Mucosa of rectum (tissue), 2 donors: ENCODE data around the gene KCNG3.

Source experiments
- H3K27ac ChIP-seq, 2 donors: one replicate each; pipeline ENCODE4 v1.7.0; 2013; ENCODE audit warnings: inconsistent platforms in 2 of 2, low read depth in 2 of 2, low read length in 2 of 2
- H3K27me3 ChIP-seq, 2 donors: one replicate each; pipeline ENCODE4 v1.7.0; 2013; ENCODE audit warnings: low read length in 2 of 2; ENCODE audit not compliant: control insufficient read depth in 2 of 2, insufficient read depth in 2 of 2
- H3K36me3 ChIP-seq, 2 donors: one replicate each; pipeline ENCODE4 v1.7.0; 2013; ENCODE audit warnings: low read length in 2 of 2; ENCODE audit not compliant: control insufficient read depth in 2 of 2, insufficient read depth in 2 of 2
- H3K4me1 ChIP-seq, 2 donors: one replicate each; pipeline ENCODE4 v1.7.0; 2013; ENCODE audit warnings: low read length in 2 of 2, mild to moderate bottlenecking in 1 of 2; ENCODE audit not compliant: control insufficient read depth in 2 of 2, insufficient read depth in 2 of 2
- H3K4me3 ChIP-seq, 2 donors: one replicate each; pipeline ENCODE4 v1.7.0; 2013; ENCODE audit warnings: low read length in 2 of 2
- H3K9ac ChIP-seq, 2 donors: one replicate each; pipeline ENCODE4 v1.7.0; 2013; ENCODE audit warnings: low read length in 2 of 2, low read depth in 1 of 2, mild to moderate bottlenecking in 1 of 2
- H3K9me3 ChIP-seq, 2 donors: one replicate each; pipeline ENCODE4 v1.7.0; 2013; ENCODE audit warnings: low read length in 2 of 2; ENCODE audit not compliant: control insufficient read depth in 2 of 2
- donor health status: healthy.
- donor health status: Normal muscosa, but diverticular disease.

Gene KCNG3

GRCh38 chr2:42430188-42430587 lies 63.6 kb downstream of the KCNG3 start:
- no peak overlapping the region for H3K27ac ChIP-seq
- no peaks in the 10 kb centered on the region for H3K27me3 ChIP-seq
- no peaks in the 10 kb centered on the region for H3K9me3 ChIP-seq
- H3K9ac ChIP-seq: no peak overlapping the region
- no peak overlapping the region for H3K4me3 ChIP-seq
- H3K4me1 ChIP-seq: no peaks in the 10 kb centered on the region
- no peaks in the 10 kb centered on the region for H3K36me3 ChIP-seq

- Histone ChIP-seq H3K27ac (no peak overlapping the region), H3K4me3 (no peak overlapping the region), H3K9ac (no peak overlapping the region), H3K9me3 (no peaks in the 10 kb centered on the region), H3K4me1 (no peaks in the 10 kb centered on the region), H3K36me3 (no peaks in the 10 kb centered on the region), H3K27me3 (no peaks in the 10 kb centered on the region)
These were observed 64.4 kb downstream of the KCNG3 start for GRCh38 chr2:42429352-42429751.

- Histone ChIP-seq H3K9me3 (no peaks in the 10 kb centered on the region), H3K27ac (no peak overlapping the region)
These were observed 68.1 kb downstream of the KCNG3 start for GRCh38 chr2:42425697-42426096.

GRCh38 chr2:42424033-42424432 lies 69.7 kb downstream of the KCNG3 start:
- peaks cover 0 to 5% of the 10 kb centered on the region in 2 donors for H3K4me1 ChIP-seq
- H3K27ac ChIP-seq: no peak overlapping the region
- no peak overlapping the region for H3K9ac ChIP-seq
- H3K36me3 ChIP-seq: no peaks in the 10 kb centered on the region
- no peak overlapping the region for H3K4me3 ChIP-seq
- no peaks in the 10 kb centered on the region for H3K9me3 ChIP-seq
- no peaks in the 10 kb centered on the region for H3K27me3 ChIP-seq

More at GRCh38 chr2:42425697-42426096, 68.1 kb downstream of the KCNG3 start:
- Histone ChIP-seq H3K36me3 (no peaks in the 10 kb centered on the region), H3K4me3 (no peak overlapping the region), H3K4me1 (peaks cover 0 to 5% of the 10 kb centered on the region in 2 donors), H3K27me3 (no peaks in the 10 kb centered on the region), H3K9ac (no peak overlapping the region)

GRCh38 chr2:42421601-42422239 lies 72.1 kb downstream of the KCNG3 start:
- Histone ChIP-seq H3K36me3 (no peaks in the 10 kb centered on the region), H3K9ac (no peak overlapping the region), H3K9me3 (no peaks in the 10 kb centered on the region), H3K27ac (no peak overlapping the region), H3K27me3 (no peaks in the 10 kb centered on the region), H3K4me1 (peaks cover 0 to 5% of the 10 kb centered on the region in 2 donors), H3K4me3 (no peak overlapping the region)

GRCh38 chr2:42421157-42421485 lies 72.7 kb downstream of the KCNG3 start:
- no peak overlapping the region for H3K4me3 ChIP-seq
- no peaks in the 10 kb centered on the region for H3K36me3 ChIP-seq
- peaks cover 0 to 5% of the 10 kb centered on the region in 2 donors for H3K4me1 ChIP-seq
- H3K9me3 ChIP-seq: no peaks in the 10 kb centered on the region
- no peak overlapping the region for H3K27ac ChIP-seq
- no peaks in the 10 kb centered on the region for H3K27me3 ChIP-seq
- no peak overlapping the region for H3K9ac ChIP-seq

- Histone ChIP-seq H3K27me3 (no peaks in the 10 kb centered on the region), H3K9ac (no peak overlapping the region), H3K4me1 (peaks cover 0 to 2% of the 10 kb centered on the region in 2 donors), H3K9me3 (peaks cover 0 to 3% of the 10 kb centered on the region in 2 donors), H3K36me3 (no peaks in the 10 kb centered on the region), H3K27ac (no peak overlapping the region), H3K4me3 (no peak overlapping the region)
These were observed 79.1 kb downstream of the KCNG3 start for GRCh38 chr2:42414648-42415047.

- Histone ChIP-seq H3K36me3 (no peaks in the 10 kb centered on the region), H3K27me3 (no peaks in the 10 kb centered on the region), H3K9me3 (peaks cover 0 to 3% of the 10 kb centered on the region in 2 donors), H3K9ac (no peak overlapping the region), H3K4me3 (no peak overlapping the region), H3K27ac (no peak overlapping the region), H3K4me1 (peaks cover 0 to 2% of the 10 kb centered on the region in 2 donors)
These were observed 79.6 kb downstream of the KCNG3 start for GRCh38 chr2:42414158-42414557.

- Histone ChIP-seq H3K9me3 (peaks cover 0 to 3% of the 10 kb centered on the region in 2 donors), H3K36me3 (no peaks in the 10 kb centered on the region), H3K4me1 (peaks cover 0 to 2% of the 10 kb centered on the region in 2 donors), H3K27ac (no peak overlapping the region), H3K4me3 (no peak overlapping the region), H3K9ac (no peak overlapping the region), H3K27me3 (no peaks in the 10 kb centered on the region)
These were observed 82.9 kb downstream of the KCNG3 start for GRCh38 chr2:42410742-42411514.

- H3K4me1 ChIP-seq: peaks cover 0 to 2% of the 10 kb centered on the region in 2 donors
- no peaks in the 10 kb centered on the region for H3K27me3 ChIP-seq
These were observed 85.8 kb downstream of the KCNG3 start for GRCh38 chr2:42408009-42408408.

More at GRCh38 chr2:42408009-42408408, 85.8 kb downstream of the KCNG3 start:
- Histone ChIP-seq H3K9ac (no peak overlapping the region), H3K36me3 (no peaks in the 10 kb centered on the region), H3K9me3 (no peaks in the 10 kb centered on the region), H3K4me3 (no peak overlapping the region), H3K27ac (no peak overlapping the region)
